Measurements from ENCODE around the gene VPREB3. TPM values are rescaled to one million over a fixed set of nuclear protein-coding genes. Genes with fewer than 3 reads are reported as not detected.

VPREB3 gene
- total RNA-seq, 1 experiment from 2014 or later, result not detected

- no peaks in the 10 kb centered on the region for H3K36me3 ChIP-seq (ENCODE audit: control insufficient read depth, insufficient read depth, low read length)
- intact Hi-C loops (cut with micrococcal nuclease; ENCODE audit: unreplicated experiment), result no loop called here
- CTCF ChIA-PET, result interaction anchor here (0.5 kb wide), 1 partner anchor 16 kb away, joined by 4 read pairs; no protein-coding TSS in a partner anchor
- DNase-seq (ENCODE audit: low read depth, low spot score), result no peak
- no TSS peak for BruUV-seq (replicated peaks)
- peak overlapping the region; percentile 81 for H3K27ac ChIP-seq (ENCODE audit: low read length)
- H3K9me3 ChIP-seq (ENCODE audit: control insufficient read depth, insufficient read depth, low read depth, low read length), result no peaks in the 10 kb centered on the region
- peak overlapping the region; percentile 83 to 87 for H3K4me3 ChIP-seq (ENCODE audit: low read depth in 2 of 2, low read length in 2 of 2)
- peak; percentile 29 for ATAC-seq
- no peaks in the 10 kb centered on the region for H3K27me3 ChIP-seq (ENCODE audit: control insufficient read depth, insufficient read depth, low read length)
- H3K4me1 ChIP-seq (ENCODE audit: control insufficient read depth, insufficient read depth, low read length), result peaks cover 4% of the 10 kb centered on the region; the same call in 1 of the 2 replicates
- no peak for TF ChIP-seq TCF7L2 (IDR thresholded peaks at IDR 0.05; ENCODE audit: low read depth, low read length)
- TF ChIP-seq REST (IDR thresholded peaks at IDR 0.05; ENCODE audit: insufficient read depth in 1 of 2, low read depth in 2 of 2, low read length in 1 of 2), result no peak
- TF ChIP-seq CTCF (IDR thresholded peaks at IDR 0.05), result no peak
- no peak for TF ChIP-seq SIN3A (IDR thresholded peaks at IDR 0.05; ENCODE audit: borderline replicate concordance, insufficient read depth, low read depth, low read length)
- TF ChIP-seq POLR2AphosphoS5 (IDR thresholded peaks at IDR 0.05; ENCODE audit: low read depth, low read length), result no peak
- in situ Hi-C loops (cut with HindIII; ENCODE audit: low pct_unique_long_range_greater_than_20kb, low sequenced_read_pairs), result no loop called here
- POLR2A ChIA-PET, result interaction anchor here (0.6 to 1.3 kb wide), 2 partner anchors 13 to 453 kb away, joined by 3 to 4 read pairs; no protein-coding TSS in a partner anchor
These were observed 33.3 kb upstream of the VPREB3 start for GRCh38 chr22:23787600-23787896.

- intact Hi-C loops (cut with micrococcal nuclease; ENCODE audit: unreplicated experiment) (no loop called here), in situ Hi-C loops (cut with HindIII; ENCODE audit: low pct_unique_long_range_greater_than_20kb, low sequenced_read_pairs) (no loop called here)
- ATAC-seq (peak; percentile 88), DNase-seq (ENCODE audit: low read depth, low spot score) (no peak)
- TF ChIP-seq TCF7L2 (IDR thresholded peaks at IDR 0.05; ENCODE audit: low read depth, low read length) (no peak), SIN3A (IDR thresholded peaks at IDR 0.05; ENCODE audit: borderline replicate concordance, insufficient read depth, low read depth, low read length) (no peak), POLR2AphosphoS5 (IDR thresholded peaks at IDR 0.05; ENCODE audit: low read depth, low read length) (peak; percentile 72), CTCF (IDR thresholded peaks at IDR 0.05) (no peak), REST (IDR thresholded peaks at IDR 0.05; ENCODE audit: insufficient read depth in 1 of 2, low read depth in 2 of 2, low read length in 1 of 2) (no peak)
- H3K27ac ChIP-seq (ENCODE audit: low read length), result peak within 1 kb of the TSS; percentile 91
- H3K36me3 ChIP-seq (ENCODE audit: control insufficient read depth, insufficient read depth, low read length), result no peaks in the 10 kb centered on the region
- no peaks in the 10 kb centered on the region for H3K9me3 ChIP-seq (ENCODE audit: control insufficient read depth, insufficient read depth, low read depth, low read length)
- BruUV-seq (replicated peaks), result no TSS peak
- ChIA-PET CTCF (interaction anchor here (0.5 to 0.6 kb wide), 2 partner anchors 16 to 31 kb away, joined by 4 to 7 read pairs; no protein-coding TSS in a partner anchor), POLR2A (interaction anchor here (1.3 kb wide), 1 partner anchor 12 kb away, joined by 4 read pairs; no protein-coding TSS in a partner anchor)
- peak within 1 kb of the TSS; percentile 83 to 87 for H3K4me3 ChIP-seq (ENCODE audit: low read depth in 2 of 2, low read length in 2 of 2)
- peaks cover 4% of the 10 kb centered on the region; the same call in 1 of the 2 replicates for H3K4me1 ChIP-seq (ENCODE audit: control insufficient read depth, insufficient read depth, low read length)
- H3K27me3 ChIP-seq (ENCODE audit: control insufficient read depth, insufficient read depth, low read length), result no peaks in the 10 kb centered on the region
These were observed 32.8 kb upstream of the VPREB3 start, which contains the start of gene SMARCB1 for GRCh38 chr22:23786752-23787599. Gene SMARCB1 (plus strand): TSS chr22:23786966. CDS start chr22:23787170, 204 bp downstream.

Measured in Panc1 (cell line).